Astrocyte (in vitro differentiated cells and primary cell): Measurements from ENCODE around the gene RMP24.

Source experiments
- DNase-seq: peaks from one replicate; pipeline ENCODE4 v3.0.0-alpha.2; 2010; ENCODE audit warnings: low read depth
- FAIRE-seq: peaks from 2 replicates; lab custom pipeline; 2011; peaks lifted over from hg19 to GRCh38; lab: Jason Lieb, UNC
- H2AFZ ChIP-seq: 2 replicates; pipeline ENCODE4 v1.6.0; 2012; ENCODE audit warnings: low read depth, low read length, inconsistent platforms
- H3K27ac ChIP-seq: 2 replicates; pipeline ENCODE4 v1.5.1; 2011; ENCODE audit warnings: low read depth, low read length, inconsistent platforms
- H3K27me3 ChIP-seq: 2 replicates; pipeline ENCODE4 v1.6.0; 2011; ENCODE audit warnings: low read length, inconsistent platforms; ENCODE audit not compliant: insufficient read depth
- H3K36me3 ChIP-seq: 2 replicates; pipeline ENCODE4 v1.5.1; 2011; ENCODE audit warnings: low read length, inconsistent platforms; ENCODE audit not compliant: insufficient read depth
- H3K4me1 ChIP-seq: 2 replicates; pipeline ENCODE4 v1.5.1; 2011; ENCODE audit warnings: low read length, inconsistent platforms; ENCODE audit not compliant: insufficient read depth
- H3K4me2 ChIP-seq: 2 replicates; pipeline ENCODE4 v1.6.0; 2012; ENCODE audit warnings: low read length, inconsistent platforms
- H3K4me3 ChIP-seq: 2 replicates; pipeline ENCODE4 v1.5.1; 2011; ENCODE audit warnings: low read depth, mild to moderate bottlenecking, low read length, inconsistent platforms; ENCODE audit not compliant: insufficient read depth
- H3K79me2 ChIP-seq: 2 replicates; pipeline ENCODE4 v1.6.0; 2012; ENCODE audit warnings: mild to moderate bottlenecking, low read length, inconsistent platforms; ENCODE audit not compliant: insufficient read depth
- H3K9ac ChIP-seq: 2 replicates; pipeline ENCODE4 v1.6.0; 2012; ENCODE audit warnings: mild to moderate bottlenecking, low read length, inconsistent platforms
- H3K9me3 ChIP-seq: 2 replicates; pipeline ENCODE4 v1.5.1; 2012; ENCODE audit warnings: low read depth, mild to moderate bottlenecking, low read length, inconsistent platforms; ENCODE audit not compliant: insufficient read depth
- H4K20me1 ChIP-seq: 2 replicates; pipeline ENCODE4 v1.6.0; 2012; ENCODE audit warnings: low read length, inconsistent platforms; ENCODE audit not compliant: insufficient read depth
- H3K27ac Mint-ChIP-seq: one replicate; pipeline ENCODE4 v1.8.0; 2021; ENCODE audit warnings: mild to moderate bottlenecking, mixed read lengths; ENCODE audit not compliant: unreplicated experiment
- H3K27me3 Mint-ChIP-seq: one replicate; pipeline ENCODE4 v1.8.0; 2021; ENCODE audit warnings: low read depth, mixed read lengths; ENCODE audit not compliant: unreplicated experiment
- H3K36me3 Mint-ChIP-seq: one replicate; pipeline ENCODE4 v1.8.0; 2021; ENCODE audit warnings: low read depth, mixed read lengths; ENCODE audit not compliant: unreplicated experiment
- H3K4me1 Mint-ChIP-seq: one replicate; pipeline ENCODE4 v1.8.0; 2021; ENCODE audit warnings: low read depth, mixed read lengths; ENCODE audit not compliant: unreplicated experiment
- H3K4me3 Mint-ChIP-seq: one replicate; pipeline ENCODE4 v1.8.0; 2021; ENCODE audit warnings: mild to moderate bottlenecking, moderate library complexity, mixed read lengths; ENCODE audit not compliant: unreplicated experiment
- H3K9me3 Mint-ChIP-seq: one replicate; pipeline ENCODE4 v1.8.0; 2021; ENCODE audit warnings: mild to moderate bottlenecking, mixed read lengths; ENCODE audit not compliant: unreplicated experiment
- CTCF ChIP-seq: IDR thresholded peaks from 2 replicates; pipeline ENCODE4 v1.5.1; 2011; ENCODE audit warnings: low read depth, mild to moderate bottlenecking, inconsistent platforms, low read length, moderate library complexity; ENCODE audit not compliant: insufficient read depth
- EZH2 ChIP-seq: IDR thresholded peaks from 2 replicates; pipeline ENCODE4 v1.6.1; 2012; ENCODE audit warnings: mild to moderate bottlenecking, low read length, inconsistent platforms; ENCODE audit not compliant: insufficient read depth

Gene RMP24

GRCh38 chr18:35934891-35935290 lies 37.6 kb upstream of the RMP24 start:
- TF ChIP-seq CTCF, result no peak
- no peak for TF ChIP-seq EZH2
- Mint-ChIP-seq H3K9me3 (peaks cover 3% of the 10 kb centered on the region), H3K36me3 (no peaks in the 10 kb centered on the region), H3K4me3 (no peak overlapping the region), H3K27ac (no peak overlapping the region), H3K27me3 (no peaks in the 10 kb centered on the region), H3K4me1 (peaks cover 4% of the 10 kb centered on the region)
- H3K36me3 ChIP-seq, result no peaks in the 10 kb centered on the region
- no peaks in the 10 kb centered on the region for H3K27me3 ChIP-seq
- H3K4me2 ChIP-seq, result no peak overlapping the region
- DNase-seq, result no peak
- H3K9me3 ChIP-seq, result no peaks in the 10 kb centered on the region
- FAIRE-seq, result no peak
- H3K79me2 ChIP-seq, result no peaks in the 10 kb centered on the region
- no peak overlapping the region for H3K27ac ChIP-seq
- no peak overlapping the region for H2AFZ ChIP-seq
- H3K4me3 ChIP-seq, result no peak overlapping the region
- H3K4me1 ChIP-seq, result no peaks in the 10 kb centered on the region
- no peaks in the 10 kb centered on the region for H4K20me1 ChIP-seq
- no peak overlapping the region for H3K9ac ChIP-seq

DNA sequence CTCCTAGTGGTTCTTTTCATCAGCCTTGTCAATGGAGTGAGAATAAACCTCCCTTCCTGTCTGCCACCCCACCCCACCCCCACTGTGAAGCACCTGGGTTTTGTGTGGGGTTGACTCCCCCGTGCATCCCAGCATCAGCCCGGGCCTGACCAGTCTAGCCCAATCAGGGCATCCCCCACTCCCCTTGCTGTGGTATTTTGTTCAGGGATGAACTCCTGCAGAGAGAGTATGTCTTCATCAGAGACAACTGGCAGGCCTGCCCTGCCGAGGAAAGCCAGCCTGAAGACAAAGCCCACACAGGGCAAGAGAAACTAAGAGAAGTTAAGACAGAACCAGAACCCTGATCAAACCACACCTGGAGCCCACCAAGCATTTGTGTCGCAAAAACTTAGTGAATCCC lies 36.7 kb upstream of the RMP24 start:
- no peak overlapping the region for H3K9ac ChIP-seq
- DNase-seq (no peak), FAIRE-seq (no peak)
- H3K27ac ChIP-seq, result no peak overlapping the region
- H3K79me2 ChIP-seq, result no peaks in the 10 kb centered on the region
- H3K4me1 ChIP-seq, result no peaks in the 10 kb centered on the region
- H3K4me3 ChIP-seq, result no peak overlapping the region
- H3K4me2 ChIP-seq, result no peak overlapping the region
- H3K27ac Mint-ChIP-seq, result no peak overlapping the region
- no peaks in the 10 kb centered on the region for H3K36me3 Mint-ChIP-seq
- no peaks in the 10 kb centered on the region for H3K36me3 ChIP-seq
- H3K4me1 Mint-ChIP-seq, result peaks cover 4% of the 10 kb centered on the region
- no peak overlapping the region for H2AFZ ChIP-seq
- H3K9me3 Mint-ChIP-seq, result no peaks in the 10 kb centered on the region
- no peak for TF ChIP-seq EZH2
- no peak for TF ChIP-seq CTCF
- no peaks in the 10 kb centered on the region for H3K27me3 Mint-ChIP-seq
- H4K20me1 ChIP-seq, result no peaks in the 10 kb centered on the region
- H3K27me3 ChIP-seq, result no peaks in the 10 kb centered on the region
- H3K9me3 ChIP-seq, result no peaks in the 10 kb centered on the region
- H3K4me3 Mint-ChIP-seq, result no peak overlapping the region

GRCh38 chr18:35936951-35937350 lies 35.5 kb upstream of the RMP24 start:
- Mint-ChIP-seq H3K4me1 (peaks cover 4% of the 10 kb centered on the region), H3K4me3 (no peak overlapping the region), H3K27me3 (no peaks in the 10 kb centered on the region), H3K9me3 (no peaks in the 10 kb centered on the region), H3K27ac (no peak overlapping the region), H3K36me3 (no peaks in the 10 kb centered on the region)
- no peak overlapping the region for H3K9ac ChIP-seq
- H3K79me2 ChIP-seq, result no peaks in the 10 kb centered on the region
- H3K9me3 ChIP-seq, result no peaks in the 10 kb centered on the region
- FAIRE-seq (no peak), DNase-seq (no peak)
- no peaks in the 10 kb centered on the region for H4K20me1 ChIP-seq
- H3K4me2 ChIP-seq, result no peak overlapping the region
- no peak for TF ChIP-seq EZH2
- TF ChIP-seq CTCF, result no peak
- no peaks in the 10 kb centered on the region for H3K27me3 ChIP-seq
- no peak overlapping the region for H3K4me3 ChIP-seq
- no peaks in the 10 kb centered on the region for H3K36me3 ChIP-seq
- H2AFZ ChIP-seq, result no peak overlapping the region
- no peak overlapping the region for H3K27ac ChIP-seq
- H3K4me1 ChIP-seq, result no peaks in the 10 kb centered on the region
